ENCODE results near the gene SLC25A42. TPM values are rescaled to one million over a fixed set of nuclear protein-coding genes. Genes with fewer than 3 reads are reported as not detected.

SLC25A42 gene
- total RNA-seq, 1 experiment from 2014 or later: 8.0 TPM

GRCh38 chr19:19043881-19044280 is 19.9 kb upstream of the SLC25A42 start:
- H2AFZ ChIP-seq (ENCODE audit: low read length): no peak overlapping the region
- H3K27ac ChIP-seq (ENCODE audit: low read length): no peak overlapping the region
- H3K4me3 ChIP-seq (ENCODE audit: low read length): no peak overlapping the region
- TF ChIP-seq CTCF (conservative IDR thresholded peaks at IDR 0.05; ENCODE audit: low read depth, low read length) (no peak), EZH2 (IDR thresholded peaks at IDR 0.05; ENCODE audit: low read length, unreplicated experiment) (no peak), EZH2phosphoT487 (IDR thresholded peaks at IDR 0.05; ENCODE audit: borderline replicate concordance, low read length) (no peak)
- no peaks in the 10 kb centered on the region for H3K9me3 ChIP-seq (ENCODE audit: low read length)
- H4K20me1 ChIP-seq (ENCODE audit: low read length): no peaks in the 10 kb centered on the region
- ChIA-PET CTCF (no interaction called here), POLR2A (ENCODE audit: unreplicated experiment) (no interaction called here)
- H3K36me3 ChIP-seq (ENCODE audit: low read depth, low read length): peaks cover 35% of the 10 kb centered on the region
- H3K4me1 ChIP-seq (ENCODE audit: insufficient read depth, low read length): no peaks in the 10 kb centered on the region
- H3K4me2 ChIP-seq (ENCODE audit: low read length): no peak overlapping the region
- H3K79me2 ChIP-seq (ENCODE audit: low read length): peaks cover 38% of the 10 kb centered on the region
- H3K9me2 ChIP-seq (replicated peaks; ENCODE audit: low read length): no peaks in the 10 kb centered on the region
- ATAC-seq (no peak), DNase-seq (no peak)
- H3F3A ChIP-seq (ENCODE audit: low read length, unreplicated experiment): no peaks in the 10 kb centered on the region
- no TSS peak for BruUV-seq (replicated peaks)
- H3K9ac ChIP-seq (ENCODE audit: low read length): no peak overlapping the region
- intact Hi-C loops (cut with micrococcal nuclease): no loop called here
- no peaks in the 10 kb centered on the region for H3K27me3 ChIP-seq (ENCODE audit: low read length)

- intact Hi-C loops (cut with micrococcal nuclease): no loop called here
- peaks cover 25% of the 10 kb centered on the region for H3K36me3 ChIP-seq (ENCODE audit: low read depth, low read length)
- ChIA-PET POLR2A (ENCODE audit: unreplicated experiment) (no interaction called here), CTCF (no interaction called here)
- BruUV-seq (replicated peaks): no TSS peak
- no peaks in the 10 kb centered on the region for H3K27me3 ChIP-seq (ENCODE audit: low read length)
- H3K4me2 ChIP-seq (ENCODE audit: low read length): no peak overlapping the region
- no peak for DNase-seq
- no peak overlapping the region for H3K27ac ChIP-seq (ENCODE audit: low read length)
- no peaks in the 10 kb centered on the region for H3F3A ChIP-seq (ENCODE audit: low read length, unreplicated experiment)
- H3K9me2 ChIP-seq (replicated peaks; ENCODE audit: low read length): no peaks in the 10 kb centered on the region
- no peak overlapping the region for H2AFZ ChIP-seq (ENCODE audit: low read length)
- TF ChIP-seq EZH2 (IDR thresholded peaks at IDR 0.05; ENCODE audit: low read length, unreplicated experiment): no peak
- TF ChIP-seq CTCF (conservative IDR thresholded peaks at IDR 0.05; ENCODE audit: low read depth, low read length): no peak
- TF ChIP-seq EZH2phosphoT487 (IDR thresholded peaks at IDR 0.05; ENCODE audit: borderline replicate concordance, low read length): no peak
- no peak overlapping the region for H3K9ac ChIP-seq (ENCODE audit: low read length)
- H3K79me2 ChIP-seq (ENCODE audit: low read length): no peaks in the 10 kb centered on the region
- H3K9me3 ChIP-seq (ENCODE audit: low read length): no peaks in the 10 kb centered on the region
- no peaks in the 10 kb centered on the region for H3K4me1 ChIP-seq (ENCODE audit: insufficient read depth, low read length)
- no peak for ATAC-seq
- H3K4me3 ChIP-seq (ENCODE audit: low read length): no peak overlapping the region
- H4K20me1 ChIP-seq (ENCODE audit: low read length): no peaks in the 10 kb centered on the region
These were observed 14.4 kb upstream of the SLC25A42 start for GRCh38 chr19:19049406-19049805.

GRCh38 chr19:19050104-19050503 is 13.7 kb upstream of the SLC25A42 start:
- Histone ChIP-seq H2AFZ (ENCODE audit: low read length) (no peak overlapping the region), H3K9me2 (replicated peaks; ENCODE audit: low read length) (no peaks in the 10 kb centered on the region), H3K4me3 (ENCODE audit: low read length) (no peak overlapping the region), H3K9me3 (ENCODE audit: low read length) (no peaks in the 10 kb centered on the region), H3K79me2 (ENCODE audit: low read length) (no peaks in the 10 kb centered on the region), H3K27me3 (ENCODE audit: low read length) (no peaks in the 10 kb centered on the region), H3K9ac (ENCODE audit: low read length) (no peak overlapping the region), H3K4me2 (ENCODE audit: low read length) (no peak overlapping the region), H3K36me3 (ENCODE audit: low read depth, low read length) (peaks cover 27% of the 10 kb centered on the region), H3K4me1 (ENCODE audit: insufficient read depth, low read length) (no peaks in the 10 kb centered on the region), H3F3A (ENCODE audit: low read length, unreplicated experiment) (no peaks in the 10 kb centered on the region), H3K27ac (ENCODE audit: low read length) (no peak overlapping the region), H4K20me1 (ENCODE audit: low read length) (no peaks in the 10 kb centered on the region)
- intact Hi-C loops (cut with micrococcal nuclease): no loop called here
- BruUV-seq (replicated peaks): no TSS peak
- POLR2A ChIA-PET (ENCODE audit: unreplicated experiment): no interaction called here
- CTCF ChIA-PET: no interaction called here
- TF ChIP-seq CTCF (conservative IDR thresholded peaks at IDR 0.05; ENCODE audit: low read depth, low read length): no peak
- DNase-seq (no peak), ATAC-seq (no peak)
